Measurements from ENCODE around the gene COX4I2. TPM values are rescaled to one million over a fixed set of nuclear protein-coding genes. Genes with fewer than 3 reads are reported as not detected.

Gene COX4I2
- total RNA-seq, 1 experiment from 2014 or later = not detected

DNA sequence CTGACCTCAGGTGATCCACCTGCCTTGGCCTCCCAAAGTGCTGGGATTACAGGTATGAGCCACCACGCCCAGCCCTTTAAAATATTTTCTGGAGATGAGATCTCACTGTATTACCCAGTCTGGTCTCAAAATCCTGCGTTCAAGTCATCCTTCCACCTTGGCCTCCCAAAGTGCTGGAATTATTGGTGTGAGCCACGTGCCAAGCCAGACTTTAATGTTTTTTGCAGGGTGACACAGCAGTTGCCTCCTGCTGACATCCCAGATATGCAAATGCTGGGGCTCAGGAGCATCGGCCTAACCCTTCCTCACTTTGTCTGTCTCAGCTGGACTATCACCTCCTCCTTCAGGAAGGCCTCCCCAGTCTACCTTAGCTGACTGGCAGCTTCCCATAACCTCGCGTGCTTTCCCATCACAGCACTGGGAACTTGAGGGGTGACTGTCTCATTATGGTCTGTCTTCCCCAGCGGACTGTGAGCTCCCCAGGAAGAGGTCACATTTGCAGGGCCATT is 46.9 kb upstream of the COX4I2 start (continued):
- TF ChIP-seq, protein P1, sequence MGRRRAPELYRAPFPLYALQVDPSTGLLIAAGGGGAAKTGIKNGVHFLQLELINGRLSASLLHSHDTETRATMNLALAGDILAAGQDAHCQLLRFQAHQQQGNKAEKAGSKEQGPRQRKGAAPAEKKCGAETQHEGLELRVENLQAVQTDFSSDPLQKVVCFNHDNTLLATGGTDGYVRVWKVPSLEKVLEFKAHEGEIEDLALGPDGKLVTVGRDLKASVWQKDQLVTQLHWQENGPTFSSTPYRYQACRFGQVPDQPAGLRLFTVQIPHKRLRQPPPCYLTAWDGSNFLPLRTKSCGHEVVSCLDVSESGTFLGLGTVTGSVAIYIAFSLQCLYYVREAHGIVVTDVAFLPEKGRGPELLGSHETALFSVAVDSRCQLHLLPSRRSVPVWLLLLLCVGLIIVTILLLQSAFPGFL (CRISPR knock-in tag; IDR thresholded peaks at IDR 0.05; ENCODE audit: borderline replicate concordance) = no peak
- TF ChIP-seq, protein P2, sequence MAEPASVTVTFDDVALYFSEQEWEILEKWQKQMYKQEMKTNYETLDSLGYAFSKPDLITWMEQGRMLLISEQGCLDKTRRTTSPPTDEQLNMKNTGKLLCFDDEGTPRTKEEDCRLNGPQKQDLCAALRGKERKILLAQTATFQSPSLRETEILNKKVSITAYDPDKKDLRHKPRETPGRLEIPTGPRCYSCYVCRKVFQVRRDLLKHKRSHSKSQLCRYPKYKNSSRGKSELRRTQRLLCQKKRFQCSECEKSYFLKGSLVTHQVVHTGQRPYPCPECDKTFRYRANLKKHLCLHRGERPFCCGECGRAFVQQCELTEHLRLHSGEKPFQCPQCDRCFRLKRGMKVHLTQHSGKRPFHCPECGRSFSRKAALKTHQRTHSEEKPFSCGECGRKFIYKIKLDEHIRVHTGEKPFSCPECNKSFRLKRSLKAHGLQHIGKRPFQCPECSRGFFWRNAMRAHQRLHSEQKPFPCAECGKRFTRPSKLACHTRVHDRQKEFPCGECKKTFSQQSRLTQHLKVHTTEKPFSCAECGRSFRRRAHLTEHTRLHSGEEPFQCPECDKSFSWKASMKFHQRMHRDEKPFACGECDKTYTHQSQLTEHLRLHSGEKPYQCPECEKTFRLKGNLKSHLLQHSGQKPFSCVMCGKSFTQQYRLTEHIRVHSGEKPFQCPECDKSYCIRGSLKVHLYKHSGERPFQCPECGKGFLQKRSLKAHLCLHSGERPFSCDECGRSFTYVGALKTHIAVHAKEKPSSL (CRISPR knock-in tag; conservative IDR thresholded peaks at IDR 0.05) = no peak
- TF ChIP-seq ZNF396 (CRISPR knock-in tag; IDR thresholded peaks at IDR 0.05; ENCODE audit: borderline replicate concordance) (no peak), SP1 (CRISPR knock-in tag; conservative IDR thresholded peaks at IDR 0.05) (no peak), IRF2 (CRISPR knock-in tag; IDR thresholded peaks at IDR 0.05; ENCODE audit: borderline replicate concordance, low read depth) (no peak), JAZF1 (CRISPR knock-in tag; IDR thresholded peaks at IDR 0.05) (no peak), ZBTB21 (CRISPR knock-in tag; IDR thresholded peaks at IDR 0.05; ENCODE audit: borderline replicate concordance) (no peak), ZNF317 (CRISPR knock-in tag; IDR thresholded peaks at IDR 0.05; ENCODE audit: borderline replicate concordance, low read depth) (no peak), ZNF232 (CRISPR knock-in tag; IDR thresholded peaks at IDR 0.05) (no peak), ZNF416 (CRISPR knock-in tag; IDR thresholded peaks at IDR 0.05) (no peak), MYBL2 (CRISPR knock-in tag; IDR thresholded peaks at IDR 0.05) (no peak), RORB (CRISPR knock-in tag; IDR thresholded peaks at IDR 0.05) (no peak), SOX15 (CRISPR knock-in tag; IDR thresholded peaks at IDR 0.05) (no peak), GRHL2 (CRISPR knock-in tag; IDR thresholded peaks at IDR 0.05; ENCODE audit: insufficient replicate concordance, severe bottlenecking) (no peak), ZNF219 (CRISPR knock-in tag; IDR thresholded peaks at IDR 0.05; ENCODE audit: borderline replicate concordance) (no peak)
- TF ChIP-seq, protein P3, sequence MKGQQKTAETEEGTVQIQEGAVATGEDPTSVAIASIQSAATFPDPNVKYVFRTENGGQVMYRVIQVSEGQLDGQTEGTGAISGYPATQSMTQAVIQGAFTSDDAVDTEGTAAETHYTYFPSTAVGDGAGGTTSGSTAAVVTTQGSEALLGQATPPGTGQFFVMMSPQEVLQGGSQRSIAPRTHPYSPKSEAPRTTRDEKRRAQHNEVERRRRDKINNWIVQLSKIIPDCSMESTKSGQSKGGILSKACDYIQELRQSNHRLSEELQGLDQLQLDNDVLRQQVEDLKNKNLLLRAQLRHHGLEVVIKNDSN (CRISPR knock-in tag; IDR thresholded peaks at IDR 0.05) = peak; percentile 26; the same call in 1 of the 2 replicates
- TF ChIP-seq, protein P4, sequence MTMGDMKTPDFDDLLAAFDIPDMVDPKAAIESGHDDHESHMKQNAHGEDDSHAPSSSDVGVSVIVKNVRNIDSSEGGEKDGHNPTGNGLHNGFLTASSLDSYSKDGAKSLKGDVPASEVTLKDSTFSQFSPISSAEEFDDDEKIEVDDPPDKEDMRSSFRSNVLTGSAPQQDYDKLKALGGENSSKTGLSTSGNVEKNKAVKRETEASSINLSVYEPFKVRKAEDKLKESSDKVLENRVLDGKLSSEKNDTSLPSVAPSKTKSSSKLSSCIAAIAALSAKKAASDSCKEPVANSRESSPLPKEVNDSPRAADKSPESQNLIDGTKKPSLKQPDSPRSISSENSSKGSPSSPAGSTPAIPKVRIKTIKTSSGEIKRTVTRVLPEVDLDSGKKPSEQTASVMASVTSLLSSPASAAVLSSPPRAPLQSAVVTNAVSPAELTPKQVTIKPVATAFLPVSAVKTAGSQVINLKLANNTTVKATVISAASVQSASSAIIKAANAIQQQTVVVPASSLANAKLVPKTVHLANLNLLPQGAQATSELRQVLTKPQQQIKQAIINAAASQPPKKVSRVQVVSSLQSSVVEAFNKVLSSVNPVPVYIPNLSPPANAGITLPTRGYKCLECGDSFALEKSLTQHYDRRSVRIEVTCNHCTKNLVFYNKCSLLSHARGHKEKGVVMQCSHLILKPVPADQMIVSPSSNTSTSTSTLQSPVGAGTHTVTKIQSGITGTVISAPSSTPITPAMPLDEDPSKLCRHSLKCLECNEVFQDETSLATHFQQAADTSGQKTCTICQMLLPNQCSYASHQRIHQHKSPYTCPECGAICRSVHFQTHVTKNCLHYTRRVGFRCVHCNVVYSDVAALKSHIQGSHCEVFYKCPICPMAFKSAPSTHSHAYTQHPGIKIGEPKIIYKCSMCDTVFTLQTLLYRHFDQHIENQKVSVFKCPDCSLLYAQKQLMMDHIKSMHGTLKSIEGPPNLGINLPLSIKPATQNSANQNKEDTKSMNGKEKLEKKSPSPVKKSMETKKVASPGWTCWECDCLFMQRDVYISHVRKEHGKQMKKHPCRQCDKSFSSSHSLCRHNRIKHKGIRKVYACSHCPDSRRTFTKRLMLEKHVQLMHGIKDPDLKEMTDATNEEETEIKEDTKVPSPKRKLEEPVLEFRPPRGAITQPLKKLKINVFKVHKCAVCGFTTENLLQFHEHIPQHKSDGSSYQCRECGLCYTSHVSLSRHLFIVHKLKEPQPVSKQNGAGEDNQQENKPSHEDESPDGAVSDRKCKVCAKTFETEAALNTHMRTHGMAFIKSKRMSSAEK (CRISPR knock-in tag; IDR thresholded peaks at IDR 0.05; ENCODE audit: borderline replicate concordance) = no peak
- TF ChIP-seq, protein P5, sequence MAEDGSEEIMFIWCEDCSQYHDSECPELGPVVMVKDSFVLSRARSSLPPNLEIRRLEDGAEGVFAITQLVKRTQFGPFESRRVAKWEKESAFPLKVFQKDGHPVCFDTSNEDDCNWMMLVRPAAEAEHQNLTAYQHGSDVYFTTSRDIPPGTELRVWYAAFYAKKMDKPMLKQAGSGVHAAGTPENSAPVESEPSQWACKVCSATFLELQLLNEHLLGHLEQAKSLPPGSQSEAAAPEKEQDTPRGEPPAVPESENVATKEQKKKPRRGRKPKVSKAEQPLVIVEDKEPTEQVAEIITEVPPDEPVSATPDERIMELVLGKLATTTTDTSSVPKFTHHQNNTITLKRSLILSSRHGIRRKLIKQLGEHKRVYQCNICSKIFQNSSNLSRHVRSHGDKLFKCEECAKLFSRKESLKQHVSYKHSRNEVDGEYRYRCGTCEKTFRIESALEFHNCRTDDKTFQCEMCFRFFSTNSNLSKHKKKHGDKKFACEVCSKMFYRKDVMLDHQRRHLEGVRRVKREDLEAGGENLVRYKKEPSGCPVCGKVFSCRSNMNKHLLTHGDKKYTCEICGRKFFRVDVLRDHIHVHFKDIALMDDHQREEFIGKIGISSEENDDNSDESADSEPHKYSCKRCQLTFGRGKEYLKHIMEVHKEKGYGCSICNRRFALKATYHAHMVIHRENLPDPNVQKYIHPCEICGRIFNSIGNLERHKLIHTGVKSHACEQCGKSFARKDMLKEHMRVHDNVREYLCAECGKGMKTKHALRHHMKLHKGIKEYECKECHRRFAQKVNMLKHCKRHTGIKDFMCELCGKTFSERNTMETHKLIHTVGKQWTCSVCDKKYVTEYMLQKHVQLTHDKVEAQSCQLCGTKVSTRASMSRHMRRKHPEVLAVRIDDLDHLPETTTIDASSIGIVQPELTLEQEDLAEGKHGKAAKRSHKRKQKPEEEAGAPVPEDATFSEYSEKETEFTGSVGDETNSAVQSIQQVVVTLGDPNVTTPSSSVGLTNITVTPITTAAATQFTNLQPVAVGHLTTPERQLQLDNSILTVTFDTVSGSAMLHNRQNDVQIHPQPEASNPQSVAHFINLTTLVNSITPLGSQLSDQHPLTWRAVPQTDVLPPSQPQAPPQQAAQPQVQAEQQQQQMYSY (CRISPR knock-in tag; IDR thresholded peaks at IDR 0.05) = no peak
- TF ChIP-seq, protein P6, sequence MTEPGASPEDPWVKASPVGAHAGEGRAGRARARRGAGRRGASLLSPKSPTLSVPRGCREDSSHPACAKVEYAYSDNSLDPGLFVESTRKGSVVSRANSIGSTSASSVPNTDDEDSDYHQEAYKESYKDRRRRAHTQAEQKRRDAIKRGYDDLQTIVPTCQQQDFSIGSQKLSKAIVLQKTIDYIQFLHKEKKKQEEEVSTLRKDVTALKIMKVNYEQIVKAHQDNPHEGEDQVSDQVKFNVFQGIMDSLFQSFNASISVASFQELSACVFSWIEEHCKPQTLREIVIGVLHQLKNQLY (CRISPR knock-in tag; IDR thresholded peaks at IDR 0.05) = no peak
- TF ChIP-seq, protein P7, sequence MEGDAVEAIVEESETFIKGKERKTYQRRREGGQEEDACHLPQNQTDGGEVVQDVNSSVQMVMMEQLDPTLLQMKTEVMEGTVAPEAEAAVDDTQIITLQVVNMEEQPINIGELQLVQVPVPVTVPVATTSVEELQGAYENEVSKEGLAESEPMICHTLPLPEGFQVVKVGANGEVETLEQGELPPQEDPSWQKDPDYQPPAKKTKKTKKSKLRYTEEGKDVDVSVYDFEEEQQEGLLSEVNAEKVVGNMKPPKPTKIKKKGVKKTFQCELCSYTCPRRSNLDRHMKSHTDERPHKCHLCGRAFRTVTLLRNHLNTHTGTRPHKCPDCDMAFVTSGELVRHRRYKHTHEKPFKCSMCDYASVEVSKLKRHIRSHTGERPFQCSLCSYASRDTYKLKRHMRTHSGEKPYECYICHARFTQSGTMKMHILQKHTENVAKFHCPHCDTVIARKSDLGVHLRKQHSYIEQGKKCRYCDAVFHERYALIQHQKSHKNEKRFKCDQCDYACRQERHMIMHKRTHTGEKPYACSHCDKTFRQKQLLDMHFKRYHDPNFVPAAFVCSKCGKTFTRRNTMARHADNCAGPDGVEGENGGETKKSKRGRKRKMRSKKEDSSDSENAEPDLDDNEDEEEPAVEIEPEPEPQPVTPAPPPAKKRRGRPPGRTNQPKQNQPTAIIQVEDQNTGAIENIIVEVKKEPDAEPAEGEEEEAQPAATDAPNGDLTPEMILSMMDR (IDR thresholded peaks at IDR 0.05) = no peak
- TF ChIP-seq, protein P8, sequence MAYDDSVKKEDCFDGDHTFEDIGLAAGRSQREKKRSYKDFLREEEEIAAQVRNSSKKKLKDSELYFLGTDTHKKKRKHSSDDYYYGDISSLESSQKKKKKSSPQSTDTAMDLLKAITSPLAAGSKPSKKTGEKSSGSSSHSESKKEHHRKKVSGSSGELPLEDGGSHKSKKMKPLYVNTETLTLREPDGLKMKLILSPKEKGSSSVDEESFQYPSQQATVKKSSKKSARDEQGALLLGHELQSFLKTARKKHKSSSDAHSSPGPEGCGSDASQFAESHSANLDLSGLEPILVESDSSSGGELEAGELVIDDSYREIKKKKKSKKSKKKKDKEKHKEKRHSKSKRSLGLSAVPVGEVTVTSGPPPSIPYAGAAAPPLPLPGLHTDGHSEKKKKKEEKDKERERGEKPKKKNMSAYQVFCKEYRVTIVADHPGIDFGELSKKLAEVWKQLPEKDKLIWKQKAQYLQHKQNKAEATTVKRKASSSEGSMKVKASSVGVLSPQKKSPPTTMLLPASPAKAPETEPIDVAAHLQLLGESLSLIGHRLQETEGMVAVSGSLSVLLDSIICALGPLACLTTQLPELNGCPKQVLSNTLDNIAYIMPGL (CRISPR knock-in tag; IDR thresholded peaks at IDR 0.05) = no peak
- TF ChIP-seq, protein P9, sequence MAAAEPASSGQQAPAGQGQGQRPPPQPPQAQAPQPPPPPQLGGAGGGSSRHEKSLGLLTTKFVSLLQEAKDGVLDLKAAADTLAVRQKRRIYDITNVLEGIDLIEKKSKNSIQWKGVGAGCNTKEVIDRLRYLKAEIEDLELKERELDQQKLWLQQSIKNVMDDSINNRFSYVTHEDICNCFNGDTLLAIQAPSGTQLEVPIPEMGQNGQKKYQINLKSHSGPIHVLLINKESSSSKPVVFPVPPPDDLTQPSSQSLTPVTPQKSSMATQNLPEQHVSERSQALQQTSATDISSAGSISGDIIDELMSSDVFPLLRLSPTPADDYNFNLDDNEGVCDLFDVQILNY (CRISPR knock-in tag; IDR thresholded peaks at IDR 0.05) = no peak
